ENCODE measurements around the gene BBS4. TPM values are rescaled to one million over a fixed set of nuclear protein-coding genes. Genes with fewer than 3 reads are reported as not detected.
"Not testable (repeated sequence)": the region's sequence is repeated elsewhere in the genome, so short reads cannot be mapped to it uniquely, and the experiment has no call there.

BBS4 gene
- total RNA-seq, 1 experiment from 2014 or later: 14.4 TPM

GRCh38 chr15:72725851-72726250 is 39.8 kb downstream of the BBS4 start:
- DNase-seq (ENCODE audit: low read depth in 1 of 2, low spot score in 2 of 2); H3K4me3 ChIP-seq; H3K36me3 ChIP-seq; H3K4me1 ChIP-seq (replicated peaks); H3K27ac ChIP-seq; H3K9me3 ChIP-seq (replicated peaks); H3K27me3 ChIP-seq (replicated peaks): not testable (repeated sequence)

- H3K27ac ChIP-seq: no peak overlapping the region
- H3K27me3 ChIP-seq (replicated peaks): no peaks in the 10 kb centered on the region
- no peak for DNase-seq (ENCODE audit: low read depth in 1 of 2, low spot score in 2 of 2)
- peaks cover 9% of the 10 kb centered on the region; the same call in 1 of the 2 replicates for H3K4me1 ChIP-seq (replicated peaks)
- no peak overlapping the region for H3K4me3 ChIP-seq
- H3K36me3 ChIP-seq: no peaks in the 10 kb centered on the region
- H3K9me3 ChIP-seq (replicated peaks): no peaks in the 10 kb centered on the region
Measured at GRCh38 chr15:72727154-72727553, 41.1 kb downstream of the BBS4 start.

GRCh38 chr15:72728249-72728648 is 42.2 kb downstream of the BBS4 start:
- DNase-seq (ENCODE audit: low read depth in 1 of 2, low spot score in 2 of 2); H3K27ac ChIP-seq; H3K36me3 ChIP-seq; H3K27me3 ChIP-seq (replicated peaks); H3K4me1 ChIP-seq (replicated peaks); H3K4me3 ChIP-seq; H3K9me3 ChIP-seq (replicated peaks): not testable (repeated sequence)

- no peaks in the 10 kb centered on the region for H3K9me3 ChIP-seq (replicated peaks)
- H3K4me1 ChIP-seq (replicated peaks): peaks cover 9% of the 10 kb centered on the region; the same call in 1 of the 2 replicates
- no peaks in the 10 kb centered on the region for H3K27me3 ChIP-seq (replicated peaks)
- no peaks in the 10 kb centered on the region for H3K36me3 ChIP-seq
- no peak overlapping the region for H3K4me3 ChIP-seq
- H3K27ac ChIP-seq: no peak overlapping the region
- DNase-seq (ENCODE audit: low read depth in 1 of 2, low spot score in 2 of 2): no peak
Measured at GRCh38 chr15:72728821-72729220, 42.8 kb downstream of the BBS4 start.

- Histone ChIP-seq H3K27me3 (replicated peaks) (no peaks in the 10 kb centered on the region), H3K27ac (no peak overlapping the region), H3K9me3 (replicated peaks) (no peaks in the 10 kb centered on the region), H3K4me3 (no peak overlapping the region), H3K36me3 (peaks cover 15% of the 10 kb centered on the region), H3K4me1 (replicated peaks) (peaks cover 9% of the 10 kb centered on the region; the same call in 1 of the 2 replicates)
- no peak for DNase-seq (ENCODE audit: low read depth in 1 of 2, low spot score in 2 of 2)
Measured at GRCh38 chr15:72732086-72732485, 46.1 kb downstream of the BBS4 start.

- Histone ChIP-seq H3K27ac (no peak overlapping the region), H3K4me1 (replicated peaks) (peaks cover 9% of the 10 kb centered on the region; the same call in 1 of the 2 replicates), H3K27me3 (replicated peaks) (no peaks in the 10 kb centered on the region), H3K36me3 (peaks cover 18% of the 10 kb centered on the region), H3K9me3 (replicated peaks) (no peaks in the 10 kb centered on the region), H3K4me3 (no peak overlapping the region)
- DNase-seq (ENCODE audit: low read depth in 1 of 2, low spot score in 2 of 2): no peak
Measured at GRCh38 chr15:72732516-72732915, 46.5 kb downstream of the BBS4 start.

- Histone ChIP-seq H3K4me3 (no peak overlapping the region), H3K4me1 (replicated peaks) (no peaks in the 10 kb centered on the region), H3K36me3 (peaks cover 31% of the 10 kb centered on the region), H3K27me3 (replicated peaks) (no peaks in the 10 kb centered on the region), H3K27ac (no peak overlapping the region), H3K9me3 (replicated peaks) (no peaks in the 10 kb centered on the region)
- no peak for DNase-seq (ENCODE audit: low read depth in 1 of 2, low spot score in 2 of 2)
Measured at GRCh38 chr15:72733941-72734738, 48.1 kb downstream of the BBS4 start.

GRCh38 chr15:72735111-72735510 is 49.1 kb downstream of the BBS4 start:
- Histone ChIP-seq H3K4me3 (no peak overlapping the region), H3K27ac (no peak overlapping the region), H3K27me3 (replicated peaks) (no peaks in the 10 kb centered on the region), H3K9me3 (replicated peaks) (no peaks in the 10 kb centered on the region), H3K36me3 (peaks cover 31% of the 10 kb centered on the region), H3K4me1 (replicated peaks) (no peaks in the 10 kb centered on the region; the same call in 1 of the 2 replicates)
- DNase-seq (ENCODE audit: low read depth in 1 of 2, low spot score in 2 of 2): no peak

GRCh38 chr15:72737061-72737460 is 51.1 kb downstream of the BBS4 start:
- DNase-seq (ENCODE audit: low read depth in 1 of 2, low spot score in 2 of 2): no peak
- Histone ChIP-seq H3K9me3 (replicated peaks) (no peaks in the 10 kb centered on the region), H3K27me3 (replicated peaks) (no peaks in the 10 kb centered on the region), H3K4me3 (no peak overlapping the region), H3K4me1 (replicated peaks) (no peaks in the 10 kb centered on the region; the same call in 1 of the 2 replicates), H3K27ac (no peak overlapping the region), H3K36me3 (peaks cover 31% of the 10 kb centered on the region)

- no peak for DNase-seq (ENCODE audit: low read depth in 1 of 2, low spot score in 2 of 2)
- H3K27ac ChIP-seq: no peak overlapping the region
Measured at GRCh38 chr15:72737723-72738122, 51.7 kb downstream of the BBS4 start.

GRCh38 chr15:72740219-72740618 is 54.2 kb downstream of the BBS4 start:
- H3K9me3 ChIP-seq (replicated peaks): no peaks in the 10 kb centered on the region
- DNase-seq (ENCODE audit: low read depth in 1 of 2, low spot score in 2 of 2): peak in 1 of 2 experiments; percentile 28
- peak overlapping the region; percentile 40 for H3K27ac ChIP-seq
- no peak overlapping the region for H3K4me3 ChIP-seq
- H3K4me1 ChIP-seq (replicated peaks): no peaks in the 10 kb centered on the region; the same call in 1 of the 2 replicates
- H3K36me3 ChIP-seq: peaks cover 31% of the 10 kb centered on the region
- no peaks in the 10 kb centered on the region for H3K27me3 ChIP-seq (replicated peaks)

More at GRCh38 chr15:72737723-72738122, 51.7 kb downstream of the BBS4 start:
- peaks cover 31% of the 10 kb centered on the region for H3K36me3 ChIP-seq
- H3K9me3 ChIP-seq (replicated peaks): no peaks in the 10 kb centered on the region
- no peak overlapping the region for H3K4me3 ChIP-seq
- no peaks in the 10 kb centered on the region for H3K27me3 ChIP-seq (replicated peaks)
- H3K4me1 ChIP-seq (replicated peaks): no peaks in the 10 kb centered on the region; the same call in 1 of the 2 replicates

GRCh38 chr15:72749700-72750099 is 63.7 kb downstream of the BBS4 start:
- Histone ChIP-seq H3K27me3 (replicated peaks) (no peaks in the 10 kb centered on the region), H3K9me3 (replicated peaks) (no peaks in the 10 kb centered on the region), H3K4me1 (replicated peaks) (no peaks in the 10 kb centered on the region), H3K36me3 (peaks cover 35% of the 10 kb centered on the region), H3K27ac (no peak overlapping the region), H3K4me3 (no peak overlapping the region)
- no peak for DNase-seq (ENCODE audit: low read depth in 1 of 2, low spot score in 2 of 2)

GRCh38 chr15:72751751-72752455 is 65.9 kb downstream of the BBS4 start:
- no peak overlapping the region for H3K27ac ChIP-seq
- H3K4me3 ChIP-seq: no peak overlapping the region
- no peaks in the 10 kb centered on the region for H3K9me3 ChIP-seq (replicated peaks)
- H3K27me3 ChIP-seq (replicated peaks): no peaks in the 10 kb centered on the region
- H3K36me3 ChIP-seq: peaks cover 56% of the 10 kb centered on the region
- H3K4me1 ChIP-seq (replicated peaks): peaks cover 3% of the 10 kb centered on the region; the same call in 1 of the 2 replicates
- no peak for DNase-seq (ENCODE audit: low read depth in 1 of 2, low spot score in 2 of 2)

- peaks cover 61% of the 10 kb centered on the region for H3K36me3 ChIP-seq
- H3K27ac ChIP-seq: no peak overlapping the region
- peaks cover 25% of the 10 kb centered on the region for H3K4me1 ChIP-seq (replicated peaks)
- no peak for DNase-seq (ENCODE audit: low read depth in 1 of 2, low spot score in 2 of 2)
- H3K27me3 ChIP-seq (replicated peaks): no peaks in the 10 kb centered on the region
- no peak overlapping the region for H3K4me3 ChIP-seq
- no peaks in the 10 kb centered on the region for H3K9me3 ChIP-seq (replicated peaks)
Measured at GRCh38 chr15:72754096-72754495, 68.1 kb downstream of the BBS4 start.
